Measurements from ENCODE around the gene TTLL1.

GRCh38 chr22:43118024-43118849 lies 29.0 kb upstream of the TTLL1 start:
- no peak for TF ChIP-seq POLR2AphosphoS5 (IDR thresholded peaks at IDR 0.05; ENCODE audit: low read depth)
- TF ChIP-seq EZH2 (IDR thresholded peaks at IDR 0.05; ENCODE audit: low read depth, unreplicated experiment), result no peak

Data from GM23338 (cell line).